Muscle of back (tissue), 11 donors: ENCODE measurements around the gene LARP4B. TPM values are rescaled to one million over a fixed set of nuclear protein-coding genes. Genes with fewer than 3 reads are reported as not detected.
"Not testable (repeated sequence)": the region's sequence is repeated elsewhere in the genome, so short reads cannot be mapped to it uniquely, and the experiment has no call there.

ENCODE experiments used
- DNase-seq, 3 donors: peaks; one replicate each; pipeline versions ENCODE4 v3.0.0 to v3.0.0-alpha.2; 2013
- polyA plus RNA-seq, 10 donors: library from polyadenylated mRNA; unstranded; fragments of 120-200 nt; gene quantifications; one replicate each; pipeline ENCODE4 v1.2.1, GENCODE V29; 2013; ENCODE audit not compliant: insufficient read length in 10 of 10

The LARP4B gene
- polyA plus RNA-seq, 10 donors: 47.9 to 81.4 (median 59.1) TPM

DNA sequence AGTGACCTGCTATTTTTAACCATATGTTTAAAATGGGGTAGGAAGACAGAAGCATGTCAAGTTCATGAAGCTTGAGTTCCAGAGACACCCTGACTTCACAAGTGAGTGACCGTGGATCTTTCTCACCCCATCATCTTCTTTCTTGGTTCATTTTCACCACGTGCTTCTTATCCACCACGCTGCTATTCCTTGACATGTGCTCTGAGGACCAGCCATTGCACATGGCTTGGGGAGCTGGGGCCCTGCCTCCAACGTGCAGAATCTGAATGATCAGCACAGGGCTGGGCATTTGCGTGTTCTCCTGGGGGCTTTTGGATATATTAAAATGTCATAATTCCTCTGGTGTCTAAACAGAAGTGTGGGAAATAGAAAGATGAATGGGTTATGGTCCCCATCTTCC lies 31.7 kb upstream of the LARP4B start:
- no peak for DNase-seq

- DNase-seq: no peak
These were observed 30.8 kb upstream of the LARP4B start for GRCh38 chr10:962342-962741.

DNA sequence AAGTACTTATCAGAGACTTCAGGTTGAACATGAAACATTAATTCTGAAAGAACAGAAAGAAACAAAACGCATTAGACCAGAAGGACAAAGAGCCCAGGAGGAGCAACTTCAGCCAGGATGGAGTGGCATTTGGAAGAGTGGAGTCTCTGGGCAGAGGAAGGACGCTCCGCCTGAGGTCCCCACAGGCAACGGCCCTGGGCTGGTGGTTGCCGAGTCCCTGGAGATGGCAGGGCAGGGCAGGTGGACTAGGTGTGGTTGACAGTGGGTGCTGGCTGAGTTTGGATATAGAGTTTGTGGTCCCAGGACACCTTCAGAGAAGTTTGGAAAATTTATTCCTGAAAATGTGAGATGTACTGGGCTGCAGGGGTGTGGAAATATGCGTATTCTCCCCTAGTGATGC lies 27.4 kb upstream of the LARP4B start:
- DNase-seq: no peak

GRCh38 chr10:958106-958505 lies 26.6 kb upstream of the LARP4B start:
- DNase-seq: no peak

DNA sequence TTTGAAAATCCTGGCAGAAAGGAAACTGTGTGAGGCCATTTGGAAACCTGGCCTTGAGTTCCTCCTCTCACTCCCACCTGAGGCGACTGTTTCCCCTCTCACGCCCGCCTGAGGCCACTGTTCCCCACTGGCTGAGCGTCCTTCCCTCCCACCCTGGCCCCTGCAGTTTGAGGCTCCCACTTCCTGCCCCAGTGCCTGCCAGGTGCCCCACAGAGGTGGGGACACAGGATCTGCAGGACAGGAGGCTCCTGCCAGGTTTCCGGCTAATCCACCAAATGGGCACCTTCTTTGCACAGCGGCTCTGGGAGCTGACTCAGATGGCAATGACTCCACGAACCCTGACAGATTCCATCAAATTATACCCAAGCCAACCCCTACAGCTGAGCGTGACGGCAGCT lies 24.3 kb upstream of the LARP4B start:
- DNase-seq: no peak

- no peak for DNase-seq
These were observed 23.8 kb upstream of the LARP4B start for GRCh38 chr10:955127-955819.

GRCh38 chr10:954396-954795 lies 22.9 kb upstream of the LARP4B start:
- no peak for DNase-seq

DNA sequence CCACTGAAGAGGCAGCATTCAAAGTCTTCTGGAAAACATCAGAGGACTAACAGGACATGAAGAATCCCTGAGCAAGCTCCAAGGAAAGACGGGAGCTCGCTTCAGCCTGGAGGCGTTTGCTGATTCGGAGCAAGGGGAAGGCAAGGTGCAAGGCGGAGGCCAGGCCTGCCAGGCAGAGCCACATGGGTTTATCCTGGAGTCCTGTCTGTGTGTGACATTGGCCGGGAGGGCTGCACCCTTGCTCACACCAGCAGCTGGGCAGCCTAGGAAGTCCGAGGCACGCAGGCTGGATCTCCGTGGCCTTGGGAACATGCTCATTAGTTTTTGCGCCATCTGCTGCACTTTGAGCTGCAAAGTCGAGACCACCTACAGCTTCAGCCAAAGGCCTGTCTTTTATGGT lies 22.3 kb upstream of the LARP4B start:
- no peak for DNase-seq

DNA sequence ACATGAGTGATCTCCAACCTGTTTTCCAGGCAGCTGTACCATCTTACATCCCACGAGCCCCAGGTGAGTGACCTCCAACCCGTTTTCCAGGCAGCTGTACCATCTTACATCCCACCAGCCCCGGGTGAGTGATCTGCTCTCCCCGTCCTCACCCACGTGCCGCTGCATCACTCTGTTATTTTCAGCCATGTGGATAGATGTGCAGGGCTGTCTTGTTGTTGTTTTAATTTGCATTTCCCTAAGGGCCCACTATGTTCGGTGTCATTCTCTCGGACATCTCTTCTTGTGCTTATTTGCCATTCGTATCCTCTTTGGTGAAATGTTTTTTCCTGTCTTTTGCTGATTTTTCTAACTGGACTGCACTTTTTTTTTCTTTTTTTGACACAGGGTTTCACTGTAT lies 17.9 kb upstream of the LARP4B start:
- DNase-seq: no peak

GRCh38 chr10:948347-948746 lies 16.8 kb upstream of the LARP4B start:
- no peak for DNase-seq

DNA sequence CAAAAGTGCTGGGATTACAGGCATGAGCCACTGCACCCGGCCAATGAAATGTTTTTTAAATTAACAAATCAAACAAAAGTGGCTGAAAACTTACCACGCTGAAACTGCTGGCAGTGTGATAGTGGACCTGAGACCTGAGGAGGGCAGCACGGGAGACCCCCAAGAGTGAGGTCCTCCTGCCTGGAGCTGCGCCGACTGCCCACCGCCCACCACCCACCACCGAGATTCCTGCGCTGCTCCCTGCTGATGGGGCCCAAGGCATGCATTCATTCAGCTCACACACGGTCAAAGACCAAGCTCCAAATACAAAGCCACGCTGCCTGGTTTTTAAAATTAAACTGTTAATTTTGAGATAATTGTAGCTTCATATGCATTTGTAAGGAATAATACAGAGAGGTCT lies 16.4 kb upstream of the LARP4B start:
- no peak for DNase-seq

DNA sequence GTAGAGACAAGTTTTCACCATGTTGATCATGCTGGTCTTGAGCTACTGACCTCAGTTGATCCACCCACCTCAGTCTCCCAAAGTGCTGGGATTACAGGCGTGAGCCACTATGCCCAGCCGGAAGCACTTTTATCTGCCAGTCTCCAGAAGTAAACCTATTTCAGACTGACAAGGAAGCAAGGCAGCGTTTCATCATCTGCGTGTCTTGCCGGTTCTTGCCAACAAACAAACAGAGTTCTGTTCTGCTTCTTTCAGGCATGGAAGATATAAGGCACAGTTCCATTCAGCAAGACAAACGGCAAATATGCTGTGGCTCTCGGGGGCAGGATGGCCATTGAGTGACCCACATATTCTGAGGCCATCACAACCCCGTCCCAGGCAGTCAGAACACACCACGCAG lies 15.5 kb upstream of the LARP4B start:
- DNase-seq: no peak

DNA sequence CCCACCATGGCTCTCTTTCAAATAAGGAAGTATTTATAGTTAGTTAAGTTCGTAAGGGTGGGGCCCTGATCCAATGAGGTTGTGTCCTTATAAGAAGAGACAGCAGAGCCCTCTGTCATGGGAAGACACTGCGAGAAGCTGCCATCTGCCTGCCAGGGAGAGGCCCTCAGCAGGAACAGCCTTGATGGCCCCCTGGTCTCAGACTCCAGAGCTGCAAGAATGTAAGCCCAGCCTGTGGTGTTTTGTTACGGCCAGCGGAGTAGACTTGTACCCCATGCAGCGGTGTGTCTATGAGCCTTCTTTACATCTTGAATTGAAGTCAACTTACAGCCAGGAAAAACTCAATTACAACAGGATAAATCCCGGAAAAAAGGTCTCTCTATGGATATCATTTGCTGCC lies 14.3 kb upstream of the LARP4B start:
- no peak for DNase-seq

DNA sequence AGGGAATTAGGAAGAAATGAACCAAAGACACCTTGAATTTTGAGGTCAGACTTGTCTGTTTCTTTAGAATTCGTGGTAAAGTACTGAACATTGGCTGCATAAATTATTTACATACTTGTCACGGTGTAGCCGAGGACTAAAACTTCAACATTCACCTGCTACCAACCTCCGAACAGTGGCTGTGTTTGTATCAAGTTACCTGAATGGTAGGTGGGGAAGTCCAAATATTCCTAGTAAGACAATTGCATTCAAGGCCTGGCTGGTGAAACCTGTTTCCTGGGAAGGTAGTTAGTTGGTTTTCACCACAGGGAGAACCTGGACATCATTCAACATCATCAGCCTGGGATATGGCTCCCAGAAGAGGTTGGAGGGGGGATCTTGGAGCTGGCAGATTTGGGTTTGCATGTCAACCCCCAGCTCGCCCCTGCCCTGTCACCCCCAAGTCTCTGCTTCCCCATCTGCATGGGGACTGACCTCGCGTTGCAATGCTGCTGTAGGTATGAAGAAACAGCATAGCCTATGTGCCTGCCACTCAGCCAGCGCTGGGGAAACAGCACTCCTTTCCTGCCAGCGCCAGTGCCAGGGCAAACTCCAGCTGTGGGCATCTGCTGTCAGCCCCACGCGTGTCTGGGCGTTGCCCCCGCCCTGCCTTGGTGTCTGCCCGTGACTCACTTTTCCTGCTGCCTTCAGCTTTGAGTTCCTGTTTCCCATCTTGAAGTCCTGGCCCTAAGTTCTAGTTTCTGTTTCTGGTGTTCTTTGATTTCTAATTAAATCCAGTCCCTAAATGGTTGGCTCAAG lies 12.7 kb upstream of the LARP4B start:
- peak in 2 of 3 donors; percentile 22 to 45 for DNase-seq

DNA sequence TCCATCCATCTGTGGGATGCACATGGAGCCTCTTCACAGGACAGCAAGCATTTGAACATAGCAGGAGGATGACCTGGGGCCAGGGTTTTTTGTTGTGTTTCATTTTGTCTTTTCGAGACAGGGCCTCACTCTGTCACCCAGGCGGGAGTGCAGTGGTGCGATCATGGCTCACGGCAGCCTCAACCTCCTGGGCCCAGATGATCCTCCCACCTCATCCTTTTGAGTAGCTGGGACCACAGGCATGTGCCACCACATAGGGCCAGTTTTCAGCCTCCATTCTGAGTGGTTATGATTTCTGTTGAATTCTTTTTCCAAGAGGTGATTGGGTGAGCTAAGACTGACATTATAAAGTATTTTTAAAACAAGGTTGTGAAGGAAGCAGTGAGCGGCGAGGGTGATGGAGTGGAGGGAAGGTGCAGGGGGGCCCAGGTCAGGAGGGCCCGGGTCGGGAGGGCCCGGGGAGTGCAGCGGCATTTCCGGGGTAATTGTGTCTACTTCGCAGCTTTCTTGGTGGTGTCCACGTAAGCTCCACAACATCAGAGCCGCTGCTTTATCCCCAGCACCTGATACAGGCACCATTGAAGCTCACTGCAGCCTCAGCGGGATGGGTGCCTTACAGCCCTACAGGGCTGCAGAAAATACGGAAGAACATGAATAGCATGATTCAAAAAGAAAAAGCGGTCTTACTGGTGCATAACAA lies 12.0 kb upstream of the LARP4B start:
- no peak for DNase-seq

- DNase-seq: no peak
These were observed 7.6 kb upstream of the LARP4B start for GRCh38 chr10:938941-939678.

DNA sequence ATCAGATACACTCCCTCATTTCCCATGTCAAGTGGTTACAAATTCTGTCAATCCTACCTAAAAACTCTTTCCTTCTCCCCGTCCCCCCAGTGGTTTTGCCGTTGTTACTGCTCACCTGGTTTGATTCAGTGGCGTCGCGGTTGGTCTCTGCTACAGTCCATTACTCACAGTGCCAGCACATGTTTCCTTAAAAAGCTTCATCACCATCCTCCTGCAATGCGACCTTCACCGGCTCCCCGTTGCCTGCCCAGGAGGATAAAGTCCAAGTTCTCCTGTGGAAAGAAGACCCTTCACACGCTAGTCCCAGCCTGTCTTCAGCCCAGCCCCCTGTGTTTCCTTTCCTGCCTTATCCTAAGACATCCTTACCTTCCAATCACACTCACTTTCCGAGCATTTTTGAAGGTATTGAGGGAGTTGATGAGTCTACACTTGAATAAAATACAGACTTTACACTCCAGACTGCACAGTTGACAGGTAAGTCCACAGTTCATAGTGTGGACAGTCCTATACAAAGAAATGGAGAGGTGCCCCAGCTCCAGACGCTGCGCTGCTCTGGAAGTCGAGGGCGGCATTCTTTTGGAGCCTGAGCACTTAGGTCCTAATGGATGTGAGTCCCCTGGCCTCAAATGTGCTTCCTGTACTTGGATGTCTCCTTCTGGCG lies 3.4 kb upstream of the LARP4B start:
- no peak for DNase-seq

DNA sequence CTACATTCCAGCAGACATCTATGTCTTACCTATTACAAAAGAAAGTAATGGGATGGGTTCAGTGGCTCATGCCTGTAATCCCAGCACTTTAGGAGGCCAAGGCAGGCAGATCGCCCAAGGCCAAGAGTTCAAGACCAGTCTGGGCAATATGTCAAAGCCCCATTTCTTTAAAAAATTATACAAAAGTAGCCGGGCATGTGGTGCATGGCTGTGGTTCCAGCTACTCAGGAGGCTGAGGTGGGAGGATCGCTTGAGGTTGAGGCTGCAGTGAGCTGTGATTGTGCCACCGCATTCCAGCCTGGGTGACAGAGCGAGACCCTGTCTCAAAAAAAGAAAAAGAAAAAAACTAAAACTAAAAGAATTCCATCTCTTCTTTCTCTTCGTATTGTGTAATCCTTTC lies 2.7 kb upstream of the LARP4B start:
- not testable (repeated sequence) for DNase-seq

- DNase-seq: no peak
These were observed 1.1 kb upstream of the LARP4B start for GRCh38 chr10:932589-932988.

- DNase-seq: peak in 2 of 3 donors; percentile 17 to 59
These were observed 730 bp downstream of the LARP4B start for GRCh38 chr10:930625-931325.
